Measurements from ENCODE around the gene KIF16B. TPM values are rescaled to one million over a fixed set of nuclear protein-coding genes. Genes with fewer than 3 reads are reported as not detected.

The KIF16B gene
- total and polyA plus RNA-seq, 2 donors (not counting 3 experiments of a cell fraction or from before 2014, with no cell fraction given): 2.9 to 8.8 TPM

DNA sequence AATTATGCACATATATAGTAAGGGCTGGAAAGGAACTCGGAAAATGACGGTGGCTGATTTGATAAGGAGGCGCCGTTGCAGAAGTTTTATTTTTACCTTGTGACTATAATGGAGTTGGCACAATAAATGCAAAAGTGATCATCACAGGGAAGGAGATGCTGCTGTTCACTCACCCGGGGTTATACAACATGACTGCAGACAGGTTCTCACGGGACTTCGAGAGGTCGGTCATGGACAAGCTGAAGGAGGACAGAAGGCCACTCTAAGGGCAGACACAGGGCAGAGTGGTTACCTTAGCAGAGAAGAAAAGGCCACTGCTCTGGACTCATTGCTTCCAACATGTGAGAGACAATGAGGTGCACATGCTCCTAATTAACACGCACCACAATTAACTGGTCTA, 168.6 kb downstream of the KIF16B start:
- H3K9me3 ChIP-seq (replicated peaks; ENCODE audit: control insufficient read depth, insufficient read depth, low read length): no peaks in the 10 kb centered on the region
- H4K20me1 ChIP-seq (replicated peaks; ENCODE audit: control insufficient read depth, extremely low read depth, insufficient read depth, low read length): no peaks in the 10 kb centered on the region
- TF ChIP-seq POLR2AphosphoS5 (IDR thresholded peaks at IDR 0.05; ENCODE audit: insufficient read depth, low read depth, low read length) (no peak), JUN (IDR thresholded peaks at IDR 0.05; ENCODE audit: borderline replicate concordance, insufficient read depth, insufficient read length, low read depth) (no peak)
- no peak overlapping the region for H3K9ac ChIP-seq (replicated peaks; ENCODE audit: extremely low read depth, insufficient read depth, low read length)
- H3K27me3 ChIP-seq (ENCODE audit: control insufficient read depth in 2 of 2, insufficient read depth in 2 of 2, low read length in 2 of 2): no peaks in the 10 kb centered on the region
- DNase-seq (ENCODE audit: low read depth, low spot score) (no peak), FAIRE-seq (no peak)
- H3K79me2 ChIP-seq (ENCODE audit: control insufficient read depth, insufficient read depth, low read length): no peaks in the 10 kb centered on the region
- no peak overlapping the region for H2AFZ ChIP-seq (ENCODE audit: low read depth, low read length)
- no peak overlapping the region for H3K4me3 ChIP-seq (replicated peaks in 1 of 3; ENCODE audit: insufficient read depth in 1 of 3, low read depth in 1 of 3, low read length in 3 of 3)
- H3K4me1 ChIP-seq (ENCODE audit: control insufficient read depth, extremely low read depth, insufficient read depth, low read length): no peaks in the 10 kb centered on the region
- BruUV-seq (replicated peaks): no TSS peak
- H3K9me1 ChIP-seq (replicated peaks; ENCODE audit: control insufficient read depth, extremely low read depth, insufficient read depth, low read length): no peaks in the 10 kb centered on the region
- dilution Hi-C loops (cut with MboI; ENCODE audit: extremely low pct_ligation_motif_present, low sequenced_read_pairs) (no loop called here), intact Hi-C loops (cut with micrococcal nuclease) (no loop called here)
- no peak overlapping the region for H3K27ac ChIP-seq (ENCODE audit: insufficient read depth, low read depth, low read length)
- ChIA-PET POLR2A (no interaction called here), CTCF (no interaction called here)
- peaks cover 0 to 2% of the 10 kb centered on the region in 2 experiments for H3K36me3 ChIP-seq (ENCODE audit: control insufficient read depth in 2 of 2, extremely low read depth in 1 of 2, insufficient read depth in 2 of 2, low read length in 2 of 2)
- H3K4me2 ChIP-seq (ENCODE audit: insufficient read depth, low read length): no peak overlapping the region

GRCh38 chr20:16404171-16404570, 169.1 kb downstream of the KIF16B start:
- intact Hi-C loops (cut with micrococcal nuclease) (no loop called here), dilution Hi-C loops (cut with MboI; ENCODE audit: extremely low pct_ligation_motif_present, low sequenced_read_pairs) (no loop called here)
- no peak overlapping the region for H3K4me2 ChIP-seq (ENCODE audit: insufficient read depth, low read length)
- H3K9me1 ChIP-seq (replicated peaks; ENCODE audit: control insufficient read depth, extremely low read depth, insufficient read depth, low read length): no peaks in the 10 kb centered on the region
- TF ChIP-seq, protein P1, sequence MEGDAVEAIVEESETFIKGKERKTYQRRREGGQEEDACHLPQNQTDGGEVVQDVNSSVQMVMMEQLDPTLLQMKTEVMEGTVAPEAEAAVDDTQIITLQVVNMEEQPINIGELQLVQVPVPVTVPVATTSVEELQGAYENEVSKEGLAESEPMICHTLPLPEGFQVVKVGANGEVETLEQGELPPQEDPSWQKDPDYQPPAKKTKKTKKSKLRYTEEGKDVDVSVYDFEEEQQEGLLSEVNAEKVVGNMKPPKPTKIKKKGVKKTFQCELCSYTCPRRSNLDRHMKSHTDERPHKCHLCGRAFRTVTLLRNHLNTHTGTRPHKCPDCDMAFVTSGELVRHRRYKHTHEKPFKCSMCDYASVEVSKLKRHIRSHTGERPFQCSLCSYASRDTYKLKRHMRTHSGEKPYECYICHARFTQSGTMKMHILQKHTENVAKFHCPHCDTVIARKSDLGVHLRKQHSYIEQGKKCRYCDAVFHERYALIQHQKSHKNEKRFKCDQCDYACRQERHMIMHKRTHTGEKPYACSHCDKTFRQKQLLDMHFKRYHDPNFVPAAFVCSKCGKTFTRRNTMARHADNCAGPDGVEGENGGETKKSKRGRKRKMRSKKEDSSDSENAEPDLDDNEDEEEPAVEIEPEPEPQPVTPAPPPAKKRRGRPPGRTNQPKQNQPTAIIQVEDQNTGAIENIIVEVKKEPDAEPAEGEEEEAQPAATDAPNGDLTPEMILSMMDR (IDR thresholded peaks at IDR 0.05; ENCODE audit: extremely low read depth in 1 of 2, insufficient read depth in 1 of 2, low read depth in 1 of 2, low read length in 2 of 2): no peak
- TF ChIP-seq JUN (IDR thresholded peaks at IDR 0.05; ENCODE audit: borderline replicate concordance, insufficient read depth, insufficient read length, low read depth) (no peak), POLR2AphosphoS5 (IDR thresholded peaks at IDR 0.05; ENCODE audit: insufficient read depth, low read depth, low read length) (no peak), MYC (IDR thresholded peaks at IDR 0.05; ENCODE audit: low read depth, low read length) (no peak), EZH2 (IDR thresholded peaks at IDR 0.05; ENCODE audit: borderline replicate concordance, low read depth, low read length, severe bottlenecking) (no peak), FOS (IDR thresholded peaks at IDR 0.05; ENCODE audit: borderline replicate concordance, insufficient read depth, low read length) (no peak), POLR2A (IDR thresholded peaks at IDR 0.05; ENCODE audit: low read depth, low read length) (no peak), GATA2 (IDR thresholded peaks at IDR 0.05; ENCODE audit: insufficient read depth, insufficient read length, low read depth, low read length) (no peak)
- TF ChIP-seq, protein P2, sequence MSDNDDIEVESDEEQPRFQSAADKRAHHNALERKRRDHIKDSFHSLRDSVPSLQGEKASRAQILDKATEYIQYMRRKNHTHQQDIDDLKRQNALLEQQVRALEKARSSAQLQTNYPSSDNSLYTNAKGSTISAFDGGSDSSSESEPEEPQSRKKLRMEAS (IDR thresholded peaks at IDR 0.05; ENCODE audit: insufficient read depth, insufficient read length): no peak
- no peaks in the 10 kb centered on the region for H3K79me2 ChIP-seq (ENCODE audit: control insufficient read depth, insufficient read depth, low read length)
- H3K9ac ChIP-seq (replicated peaks; ENCODE audit: extremely low read depth, insufficient read depth, low read length): no peak overlapping the region
- H3K9me3 ChIP-seq (replicated peaks; ENCODE audit: control insufficient read depth, insufficient read depth, low read length): no peaks in the 10 kb centered on the region
- DNase-seq (ENCODE audit: low read depth, low spot score): no peak
- no peak overlapping the region for H3K27ac ChIP-seq (ENCODE audit: insufficient read depth, low read depth, low read length)
- no peaks in the 10 kb centered on the region for H3K27me3 ChIP-seq (ENCODE audit: control insufficient read depth in 2 of 2, insufficient read depth in 2 of 2, low read length in 2 of 2)
- POLR2A ChIA-PET: no interaction called here
- H3K4me3 ChIP-seq (replicated peaks in 1 of 3; ENCODE audit: insufficient read depth in 1 of 3, low read depth in 1 of 3, low read length in 3 of 3): no peak overlapping the region
- no peaks in the 10 kb centered on the region for H3K4me1 ChIP-seq (ENCODE audit: control insufficient read depth, extremely low read depth, insufficient read depth, low read length)
- FAIRE-seq: no peak
- H3K36me3 ChIP-seq (ENCODE audit: control insufficient read depth in 2 of 2, extremely low read depth in 1 of 2, insufficient read depth in 2 of 2, low read length in 2 of 2): peaks cover 0 to 2% of the 10 kb centered on the region in 2 experiments
- no peaks in the 10 kb centered on the region for H4K20me1 ChIP-seq (replicated peaks; ENCODE audit: control insufficient read depth, extremely low read depth, insufficient read depth, low read length)
- no peak overlapping the region for H2AFZ ChIP-seq (ENCODE audit: low read depth, low read length)
- BruUV-seq (replicated peaks): no TSS peak
- CTCF ChIA-PET: no interaction called here
